ENCODE data around the gene PALD1.

DNA sequence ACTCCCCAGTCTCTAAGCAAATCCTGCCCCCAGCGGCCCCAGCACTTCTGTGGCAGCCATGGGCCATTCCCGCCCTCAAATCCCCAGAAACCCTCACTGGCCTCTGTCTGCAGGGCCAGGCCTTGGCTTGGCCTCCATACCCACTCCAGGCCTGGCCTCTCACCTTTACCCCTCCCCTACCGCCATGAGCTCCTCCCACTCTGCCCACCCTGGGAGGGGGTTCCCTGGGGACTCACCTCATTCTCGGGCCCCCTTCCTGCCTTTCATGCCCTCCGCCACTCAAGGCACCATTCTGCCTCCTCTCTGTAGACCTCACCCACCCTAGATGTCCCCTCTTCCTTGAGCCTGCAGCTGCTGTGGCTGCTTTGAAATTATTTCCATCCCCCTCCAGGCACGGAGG lies 83.0 kb downstream of the PALD1 start:
- no peak for TF ChIP-seq POLR2AphosphoS5 (IDR thresholded peaks at IDR 0.05)
- TF ChIP-seq, protein P1, sequence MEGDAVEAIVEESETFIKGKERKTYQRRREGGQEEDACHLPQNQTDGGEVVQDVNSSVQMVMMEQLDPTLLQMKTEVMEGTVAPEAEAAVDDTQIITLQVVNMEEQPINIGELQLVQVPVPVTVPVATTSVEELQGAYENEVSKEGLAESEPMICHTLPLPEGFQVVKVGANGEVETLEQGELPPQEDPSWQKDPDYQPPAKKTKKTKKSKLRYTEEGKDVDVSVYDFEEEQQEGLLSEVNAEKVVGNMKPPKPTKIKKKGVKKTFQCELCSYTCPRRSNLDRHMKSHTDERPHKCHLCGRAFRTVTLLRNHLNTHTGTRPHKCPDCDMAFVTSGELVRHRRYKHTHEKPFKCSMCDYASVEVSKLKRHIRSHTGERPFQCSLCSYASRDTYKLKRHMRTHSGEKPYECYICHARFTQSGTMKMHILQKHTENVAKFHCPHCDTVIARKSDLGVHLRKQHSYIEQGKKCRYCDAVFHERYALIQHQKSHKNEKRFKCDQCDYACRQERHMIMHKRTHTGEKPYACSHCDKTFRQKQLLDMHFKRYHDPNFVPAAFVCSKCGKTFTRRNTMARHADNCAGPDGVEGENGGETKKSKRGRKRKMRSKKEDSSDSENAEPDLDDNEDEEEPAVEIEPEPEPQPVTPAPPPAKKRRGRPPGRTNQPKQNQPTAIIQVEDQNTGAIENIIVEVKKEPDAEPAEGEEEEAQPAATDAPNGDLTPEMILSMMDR (IDR thresholded peaks at IDR 0.05), result no peak
- TF ChIP-seq POLR2A (IDR thresholded peaks at IDR 0.05), result no peak

Measured in sigmoid colon (tissue), 4 donors.